MM.1S (cell line): ENCODE data around the gene SYT2.

Experiments used
- EZH2 ChIP-seq: fragments of 300-600 bp; sonication (generic); optimal IDR thresholded peaks from 2 replicates; pipeline ENCODE3; 2017; ENCODE audit warnings: low read depth, mild to moderate bottlenecking, antibody characterized with exemption, low read length, mixed read lengths
- EZH2phosphoT487 ChIP-seq: fragments of 300-600 bp; sonication (generic); IDR thresholded peaks from 2 replicates; pipeline ENCODE4 v1.6.1; 2018; ENCODE audit warnings: antibody characterized with exemption, low read length
- TF ChIP-seq, protein P1 (sequence below): fragments of 300-600 bp; sonication (generic); IDR thresholded peaks from 2 replicates; pipeline ENCODE4 v1.5.1; 2016; ENCODE audit warnings: antibody characterized with exemption, low read length, mixed read lengths

DNA sequence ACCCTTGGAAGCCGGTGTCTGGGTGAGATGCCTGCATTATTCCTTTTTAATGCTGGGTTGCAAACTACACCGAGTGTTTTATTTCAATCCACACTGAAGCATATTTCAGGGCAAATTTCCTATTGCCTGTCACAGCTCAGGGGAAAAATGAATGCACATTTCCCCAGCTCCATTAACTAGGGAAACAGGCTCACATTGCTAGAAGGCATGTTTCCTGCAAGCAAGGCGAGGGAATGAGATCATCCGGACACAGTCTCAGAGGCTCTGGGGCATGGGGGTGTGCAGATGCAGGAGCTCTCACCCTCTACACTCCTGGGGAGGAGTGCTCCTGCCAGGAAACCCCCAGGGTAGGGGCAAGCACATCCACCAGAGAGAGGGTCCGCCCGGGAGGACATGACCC lies 24.6 kb downstream of the SYT2 start:
- TF ChIP-seq, protein P1, sequence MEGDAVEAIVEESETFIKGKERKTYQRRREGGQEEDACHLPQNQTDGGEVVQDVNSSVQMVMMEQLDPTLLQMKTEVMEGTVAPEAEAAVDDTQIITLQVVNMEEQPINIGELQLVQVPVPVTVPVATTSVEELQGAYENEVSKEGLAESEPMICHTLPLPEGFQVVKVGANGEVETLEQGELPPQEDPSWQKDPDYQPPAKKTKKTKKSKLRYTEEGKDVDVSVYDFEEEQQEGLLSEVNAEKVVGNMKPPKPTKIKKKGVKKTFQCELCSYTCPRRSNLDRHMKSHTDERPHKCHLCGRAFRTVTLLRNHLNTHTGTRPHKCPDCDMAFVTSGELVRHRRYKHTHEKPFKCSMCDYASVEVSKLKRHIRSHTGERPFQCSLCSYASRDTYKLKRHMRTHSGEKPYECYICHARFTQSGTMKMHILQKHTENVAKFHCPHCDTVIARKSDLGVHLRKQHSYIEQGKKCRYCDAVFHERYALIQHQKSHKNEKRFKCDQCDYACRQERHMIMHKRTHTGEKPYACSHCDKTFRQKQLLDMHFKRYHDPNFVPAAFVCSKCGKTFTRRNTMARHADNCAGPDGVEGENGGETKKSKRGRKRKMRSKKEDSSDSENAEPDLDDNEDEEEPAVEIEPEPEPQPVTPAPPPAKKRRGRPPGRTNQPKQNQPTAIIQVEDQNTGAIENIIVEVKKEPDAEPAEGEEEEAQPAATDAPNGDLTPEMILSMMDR = no peak
- TF ChIP-seq EZH2 = no peak
- no peak for TF ChIP-seq EZH2phosphoT487
